Measurements from ENCODE around the gene BDKRB1. TPM values are rescaled to one million over a fixed set of nuclear protein-coding genes. Genes with fewer than 3 reads are reported as not detected.
"Not testable (repeated sequence)": the region's sequence is repeated elsewhere in the genome, so short reads cannot be mapped to it uniquely, and the experiment has no call there.

BDKRB1 gene
- total RNA-seq, 3 donors from 2014 or later (not counting 1 experiment from before 2014, with no cell fraction given), result not detected

- Histone ChIP-seq H3K4me1 (ENCODE audit: control insufficient read depth, insufficient read depth, low read length) (no peaks in the 10 kb centered on the region), H3K9me3 (ENCODE audit: control insufficient read depth, insufficient read depth, low read length) (no peaks in the 10 kb centered on the region), H3K27ac (ENCODE audit: low read length) (no peak overlapping the region), H3K36me3 (ENCODE audit: control insufficient read depth, insufficient read depth, low read length) (no peaks in the 10 kb centered on the region), H3K4me3 (ENCODE audit: low read length) (no peak overlapping the region), H3K27me3 (ENCODE audit: control insufficient read depth, insufficient read depth, low read length) (no peaks in the 10 kb centered on the region)
- no peak for ATAC-seq
- no peak overlapping the region for H3K27ac Mint-ChIP-seq
- TF ChIP-seq CTCF (IDR thresholded peaks at IDR 0.05), result no peak
- no peak overlapping the region for H3K4me3 Mint-ChIP-seq
- no peak for DNase-seq
- intact Hi-C loops (cut with micrococcal nuclease), result no loop called here
- no peaks in the 10 kb centered on the region for H3K4me1 Mint-ChIP-seq
- WGBS (ENCODE audit: insufficient coverage), result 77% methylated on average over 9 of the region's 9 CpGs
- peaks cover 3 to 4% of the 10 kb centered on the region in 2 donors for H3K27me3 Mint-ChIP-seq (ENCODE audit: low read depth in 2 of 2)
- H3K9me3 Mint-ChIP-seq, result no peaks in the 10 kb centered on the region
- no peaks in the 10 kb centered on the region for H3K36me3 Mint-ChIP-seq
Observed at GRCh38 chr14:96239711-96240141, 16.3 kb upstream of the BDKRB1 start.

GRCh38 chr14:96240641-96241040 is 15.4 kb upstream of the BDKRB1 start:
- TF ChIP-seq CTCF (IDR thresholded peaks at IDR 0.05), result no peak
- no peak for DNase-seq
- Mint-ChIP-seq H3K9me3 (no peaks in the 10 kb centered on the region), H3K27me3 (ENCODE audit: low read depth in 2 of 2) (peaks cover 3 to 13% of the 10 kb centered on the region in 2 donors), H3K4me3 (no peak overlapping the region), H3K27ac (no peak overlapping the region), H3K4me1 (no peaks in the 10 kb centered on the region), H3K36me3 (no peaks in the 10 kb centered on the region)
- whole genome bisulfite sequencing (ENCODE audit: insufficient coverage), result 93% methylated on average over 18 of the region's 18 CpGs
- ATAC-seq, result no peak
- intact Hi-C loops (cut with micrococcal nuclease), result no loop called here
- no peaks in the 10 kb centered on the region for H3K27me3 ChIP-seq (ENCODE audit: control insufficient read depth, insufficient read depth, low read length)
- H3K36me3 ChIP-seq (ENCODE audit: control insufficient read depth, insufficient read depth, low read length), result no peaks in the 10 kb centered on the region
- no peak overlapping the region for H3K27ac ChIP-seq (ENCODE audit: low read length)
- no peak overlapping the region for H3K4me3 ChIP-seq (ENCODE audit: low read length)
- H3K9me3 ChIP-seq (ENCODE audit: control insufficient read depth, insufficient read depth, low read length), result no peaks in the 10 kb centered on the region
- no peaks in the 10 kb centered on the region for H3K4me1 ChIP-seq (ENCODE audit: control insufficient read depth, insufficient read depth, low read length)

- 91% methylated on average over 10 of the region's 10 CpGs for WGBS (ENCODE audit: insufficient coverage)
- H3K36me3 ChIP-seq (ENCODE audit: control insufficient read depth, insufficient read depth, low read length), result no peaks in the 10 kb centered on the region
- no peak for TF ChIP-seq CTCF (IDR thresholded peaks at IDR 0.05)
- Mint-ChIP-seq H3K36me3 (no peaks in the 10 kb centered on the region), H3K9me3 (no peaks in the 10 kb centered on the region), H3K27me3 (ENCODE audit: low read depth in 2 of 2) (peaks cover 5 to 14% of the 10 kb centered on the region in 2 donors), H3K4me3 (no peak overlapping the region), H3K27ac (no peak overlapping the region), H3K4me1 (no peaks in the 10 kb centered on the region)
- H3K9me3 ChIP-seq (ENCODE audit: control insufficient read depth, insufficient read depth, low read length), result no peaks in the 10 kb centered on the region
- DNase-seq (no peak), ATAC-seq (no peak)
- intact Hi-C loops (cut with micrococcal nuclease), result no loop called here
- no peaks in the 10 kb centered on the region for H3K27me3 ChIP-seq (ENCODE audit: control insufficient read depth, insufficient read depth, low read length)
- no peak overlapping the region for H3K27ac ChIP-seq (ENCODE audit: low read length)
- H3K4me1 ChIP-seq (ENCODE audit: control insufficient read depth, insufficient read depth, low read length), result no peaks in the 10 kb centered on the region
- H3K4me3 ChIP-seq (ENCODE audit: low read length), result no peak overlapping the region
Observed at GRCh38 chr14:96242126-96242525, 13.9 kb upstream of the BDKRB1 start.

- no peak for ATAC-seq
- Histone ChIP-seq H3K4me1 (ENCODE audit: control insufficient read depth, insufficient read depth, low read length) (no peaks in the 10 kb centered on the region), H3K27ac (ENCODE audit: low read length) (no peak overlapping the region), H3K27me3 (ENCODE audit: control insufficient read depth, insufficient read depth, low read length) (no peaks in the 10 kb centered on the region), H3K4me3 (ENCODE audit: low read length) (no peak overlapping the region), H3K9me3 (ENCODE audit: control insufficient read depth, insufficient read depth, low read length) (no peaks in the 10 kb centered on the region), H3K36me3 (ENCODE audit: control insufficient read depth, insufficient read depth, low read length) (no peaks in the 10 kb centered on the region)
- Mint-ChIP-seq H3K9me3 (no peaks in the 10 kb centered on the region), H3K4me1 (no peaks in the 10 kb centered on the region), H3K27me3 (ENCODE audit: low read depth in 2 of 2) (peaks cover 10 to 29% of the 10 kb centered on the region in 2 donors), H3K36me3 (no peaks in the 10 kb centered on the region), H3K27ac (no peak overlapping the region), H3K4me3 (no peak overlapping the region)
- intact Hi-C loops (cut with micrococcal nuclease), result no loop called here
- TF ChIP-seq CTCF (IDR thresholded peaks at IDR 0.05), result no peak
- 70% methylated on average over 5 of the region's 5 CpGs for WGBS (ENCODE audit: insufficient coverage)
- no peak for DNase-seq
Observed at GRCh38 chr14:96243785-96244184, 12.2 kb upstream of the BDKRB1 start.

- H3K27me3 ChIP-seq (ENCODE audit: control insufficient read depth, insufficient read depth, low read length); H3K9me3 ChIP-seq (ENCODE audit: control insufficient read depth, insufficient read depth, low read length); H3K4me3 Mint-ChIP-seq; H3K27ac Mint-ChIP-seq; H3K36me3 Mint-ChIP-seq; H3K4me1 ChIP-seq (ENCODE audit: control insufficient read depth, insufficient read depth, low read length); H3K27ac ChIP-seq (ENCODE audit: low read length); ATAC-seq; DNase-seq; H3K4me1 Mint-ChIP-seq; intact Hi-C loops (cut with micrococcal nuclease); H3K4me3 ChIP-seq (ENCODE audit: low read length); H3K36me3 ChIP-seq (ENCODE audit: control insufficient read depth, insufficient read depth, low read length); H3K9me3 Mint-ChIP-seq: not testable (repeated sequence)
- 89% methylated on average over 3 of the region's 3 CpGs for WGBS (ENCODE audit: insufficient coverage)
- peaks cover 14 to 42% of the 10 kb centered on the region in 2 donors for H3K27me3 Mint-ChIP-seq (ENCODE audit: low read depth in 2 of 2)
Observed at GRCh38 chr14:96245074-96245473, 10.9 kb upstream of the BDKRB1 start.

Data from natural killer cell (primary cell).